Pancreas (tissue), 10 donors: ENCODE results near the gene SLC25A22. TPM values are rescaled to one million over a fixed set of nuclear protein-coding genes. Genes with fewer than 3 reads are reported as not detected.
A peak's percentile ranks its signal among the peaks of the same experiment; 100 is the strongest.

ENCODE experiments used
- ATAC-seq, 4 donors: fragments of 200-7000 bp; cut with Tn5 transposase; one replicate each; pipeline versions ENCODE4 v1.8.0 to v1.9.1; 2020; ENCODE audit warnings: mild to moderate bottlenecking in 4 of 4, moderate library complexity in 4 of 4
- DNase-seq, 6 donors: peaks; one replicate each; pipeline ENCODE4 v3.0.0-alpha.2; 2020
- FAIRE-seq: peaks from 2 replicates; lab custom pipeline; 2012; peaks lifted over from hg19 to GRCh38; lab: Jason Lieb, UNC
- H3K27ac ChIP-seq, 4 donors: fragments of 200-600 bp; sonication (generic); 1 replicate in 3 of 4; 2 replicates in 1 of 4; pipeline versions ENCODE4 v1.5.0 to v1.8.0; 2020
- H3K27me3 ChIP-seq, 4 donors: fragments of 200-600 bp; one replicate each; pipeline ENCODE4 v1.8.0; 2021
- H3K36me3 ChIP-seq, 3 donors: fragments of 200-600 bp; sonication (generic) in 1 of 3; one replicate each; pipeline versions ENCODE4 v1.5.0 to v1.8.0; 2020 to 2021
- H3K4me1 ChIP-seq, 3 donors: fragments of 200-600 bp; one replicate each; pipeline ENCODE4 v1.8.0; 2021
- H3K4me3 ChIP-seq, 4 donors: fragments of 200-600 bp; sonication (generic) in 2 of 4; one replicate each; pipeline versions ENCODE4 v1.5.0 to v1.8.0; 2020 to 2021
- H3K9me3 ChIP-seq, 4 donors: fragments of 200-600 bp; one replicate each; pipeline ENCODE4 v1.8.0; 2021
- WGBS, 2 donors: extraction: QIAGEN DNeasy Blood & Tissue Kit; methylation state at CpG; one replicate each; pipeline ENCODE4 v1.1.7; 2013; 5-methylcytosine and 5-hydroxymethylcytosine counted together
- intact Hi-C, 3 donors: fragments of 100-400 bp; cut with DNase I; formaldehyde crosslinking; loops; one replicate each; pipeline versions ENCODE4 v1.11.1 to v1.14.2; 2022
- polyA plus RNA-seq, 2 donors: library from polyadenylated mRNA; stranded (reverse); fragments of 200-250 nt; gene quantifications; one replicate each; pipeline ENCODE4 v1.2.3, GENCODE V29; 2013
- total RNA-seq, 6 donors: library from RNA; stranded (reverse); fragmentation: NEBNext Ultra II Directional in 4 of 6; extraction: Animal tissue kit (Norgen Biotek cat#: 25700) in 4 of 6; gene quantifications; one replicate each; pipeline versions ENCODE4 v1.2.1 to v1.2.4, GENCODE V29; 2021 to 2023
- TF ChIP-seq, protein P1 (sequence below), 4 donors: fragments of 200-600 bp; sonication (generic) in 3 of 4; IDR thresholded peaks; one replicate each; pipeline versions ENCODE4 v1.5.0 to v1.8.0; 2021; ENCODE audit warnings: antibody characterized with exemption in 4 of 4
- donor health status: healthy with polysubstance abuse.
- donor health status: DM: no; HTN: no; CAD: no; lungs with moderate emphysema.
- donor health status: DM: no; HTN: no; CAD: no.
- donor health status: control.
- donor health status: control.
- donor health status: Bipolar disorder and iron deficiency.
- donor health status: DM: yes; HTN: yes; CAD: no.
- donor health status: DM: no; HTN: no; CAD: no.
- donor health status: DM: no; HTN: no; CAD: no.
- donor health status: DM: yes; HTN: yes; CAD: no.

The SLC25A22 gene
- total and polyA plus RNA-seq, 8 donors: 32.2 to 84.0 (median 42.9) TPM

DNA sequence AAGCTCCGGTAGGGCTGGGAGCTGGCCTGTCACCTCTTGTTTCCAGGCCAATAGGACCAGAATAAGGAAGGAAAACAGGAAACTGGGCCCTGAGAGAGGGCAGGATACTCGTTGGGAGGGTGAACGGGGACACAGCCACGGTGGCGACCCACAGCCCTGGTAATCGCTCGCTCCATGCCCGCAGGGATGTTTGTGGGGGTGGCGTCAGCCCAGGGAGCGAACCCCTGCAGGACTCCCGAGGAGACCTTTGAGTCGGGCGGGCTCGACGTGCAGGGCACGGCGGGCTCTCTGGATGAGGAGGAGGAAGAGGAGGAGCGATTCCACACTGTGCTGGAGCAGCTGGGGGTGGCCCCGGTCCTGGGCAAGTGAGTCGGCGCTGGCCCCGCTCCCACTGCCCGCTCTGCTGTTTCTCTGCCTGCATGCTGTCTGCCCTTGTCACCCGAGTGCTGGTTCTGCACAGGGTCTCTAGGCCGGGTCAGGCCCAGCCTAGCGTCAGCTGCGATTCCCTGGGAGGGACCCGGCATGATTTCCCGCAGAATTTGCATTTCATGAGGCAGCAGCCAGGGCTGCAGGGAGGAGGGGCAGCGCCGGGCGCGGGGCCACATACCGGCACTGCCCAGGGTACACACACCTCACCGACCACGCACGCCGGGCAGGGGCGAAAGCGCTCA, 31.2 kb upstream of the SLC25A22 start:
- peaks cover 20 to 36% (median 34%) of the 10 kb centered on the region in 3 donors for H3K4me1 ChIP-seq
- H3K4me3 ChIP-seq: peak overlapping the region in 2 of 4 donors; percentile 22 to 63
- H3K27me3 ChIP-seq: no peaks in the 10 kb centered on the region
- ATAC-seq (no peak), DNase-seq (peak in 3 of 6 donors; percentile 43 to 86 (median 64)), FAIRE-seq (no peak)
- H3K36me3 ChIP-seq: peaks cover 0 to 3% (median under 1%) of the 10 kb centered on the region in 3 donors
- H3K27ac ChIP-seq: peak overlapping the region in 3 of 4 donors; percentile 8 to 92 (median 8)
- intact Hi-C loops: no loop called here
- H3K9me3 ChIP-seq: no peaks in the 10 kb centered on the region
- TF ChIP-seq, protein P1, sequence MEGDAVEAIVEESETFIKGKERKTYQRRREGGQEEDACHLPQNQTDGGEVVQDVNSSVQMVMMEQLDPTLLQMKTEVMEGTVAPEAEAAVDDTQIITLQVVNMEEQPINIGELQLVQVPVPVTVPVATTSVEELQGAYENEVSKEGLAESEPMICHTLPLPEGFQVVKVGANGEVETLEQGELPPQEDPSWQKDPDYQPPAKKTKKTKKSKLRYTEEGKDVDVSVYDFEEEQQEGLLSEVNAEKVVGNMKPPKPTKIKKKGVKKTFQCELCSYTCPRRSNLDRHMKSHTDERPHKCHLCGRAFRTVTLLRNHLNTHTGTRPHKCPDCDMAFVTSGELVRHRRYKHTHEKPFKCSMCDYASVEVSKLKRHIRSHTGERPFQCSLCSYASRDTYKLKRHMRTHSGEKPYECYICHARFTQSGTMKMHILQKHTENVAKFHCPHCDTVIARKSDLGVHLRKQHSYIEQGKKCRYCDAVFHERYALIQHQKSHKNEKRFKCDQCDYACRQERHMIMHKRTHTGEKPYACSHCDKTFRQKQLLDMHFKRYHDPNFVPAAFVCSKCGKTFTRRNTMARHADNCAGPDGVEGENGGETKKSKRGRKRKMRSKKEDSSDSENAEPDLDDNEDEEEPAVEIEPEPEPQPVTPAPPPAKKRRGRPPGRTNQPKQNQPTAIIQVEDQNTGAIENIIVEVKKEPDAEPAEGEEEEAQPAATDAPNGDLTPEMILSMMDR (IDR thresholded peaks at IDR 0.05): no peak
- WGBS, 2 donors: 62 to 64% methylated on average over 32 to 40 of the region's 40 CpGs

DNA sequence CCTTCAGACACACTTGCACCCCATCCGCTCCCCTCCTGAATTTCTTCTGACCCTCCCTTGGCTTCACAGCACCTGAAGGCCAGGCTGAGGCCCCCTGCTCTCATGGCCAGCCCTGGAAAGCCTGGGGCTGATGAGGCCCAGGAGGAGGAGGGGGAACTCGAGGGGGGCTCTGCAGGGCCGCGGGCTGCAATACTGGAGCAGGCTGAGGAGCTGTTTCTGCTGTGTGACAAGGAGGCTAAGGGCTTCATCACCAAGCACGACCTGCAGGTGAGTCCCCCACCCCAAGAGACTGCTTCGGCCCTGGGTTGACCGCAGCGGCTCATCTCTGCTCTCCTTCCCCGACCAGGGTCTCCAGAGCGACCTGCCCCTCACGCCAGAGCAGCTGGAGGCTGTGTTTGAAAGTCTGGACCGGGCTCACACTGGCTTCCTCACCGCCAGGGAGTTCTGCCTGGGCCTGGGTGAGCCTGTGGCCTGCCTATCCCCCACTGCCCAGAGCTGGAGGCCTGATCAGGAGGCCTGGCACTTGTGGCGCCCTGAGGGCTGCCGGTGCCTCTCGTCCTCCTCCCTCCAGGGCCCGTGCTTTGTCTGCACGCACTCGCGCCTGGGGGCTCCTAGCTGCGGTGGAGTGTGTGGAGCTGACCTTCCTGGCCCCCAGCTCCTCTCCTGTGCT, 30.6 kb upstream of the SLC25A22 start:
- TF ChIP-seq, protein P1 (IDR thresholded peaks at IDR 0.05): no peak
- peak overlapping the region; percentile 8 to 97 (median 50) for H3K27ac ChIP-seq
- H3K4me1 ChIP-seq: peaks cover 20 to 36% (median 34%) of the 10 kb centered on the region in 3 donors
- H3K9me3 ChIP-seq: no peaks in the 10 kb centered on the region
- FAIRE-seq: no peak
- intact Hi-C loops: no loop called here
- no peak for ATAC-seq
- H3K36me3 ChIP-seq: peaks cover 0 to 10% (median 6%) of the 10 kb centered on the region in 3 donors
- DNase-seq: peak in 2 of 6 donors; percentile 58 to 81
- no peaks in the 10 kb centered on the region for H3K27me3 ChIP-seq
- WGBS, 2 donors: 56% methylated on average over 20 to 21 of the region's 21 CpGs
- peak overlapping the region in 3 of 4 donors; percentile 0 to 69 (median 63) for H3K4me3 ChIP-seq

DNA sequence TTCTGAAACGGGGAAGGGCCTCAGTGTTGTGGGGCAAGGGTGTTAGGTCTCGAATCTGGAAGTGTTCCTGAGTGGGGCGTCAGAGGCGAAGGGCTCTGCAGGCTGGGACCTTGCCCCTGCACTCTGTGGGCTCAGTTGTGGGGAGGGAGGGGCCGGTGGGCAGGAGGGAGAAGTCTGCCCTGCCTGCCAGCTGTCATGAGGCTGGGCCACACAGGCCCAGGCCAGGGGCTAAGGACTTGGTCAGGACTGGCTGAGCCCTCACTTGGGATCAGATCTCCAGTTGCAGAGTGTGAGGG, 29.8 kb upstream of the SLC25A22 start, which contains the start of gene CRACR2B:
Gene CRACR2B (plus strand): TSS at position 23 of the 296 bp plus-strand sequence. CDS start 689 bp downstream, outside the sequence.
- Histone ChIP-seq H3K27ac (peak within 1 kb of the TSS; percentile 88 to 97 (median 91)), H3K4me1 (peaks cover 20 to 43% (median 34%) of the 10 kb centered on the region in 3 donors), H3K9me3 (no peaks in the 10 kb centered on the region), H3K36me3 (peaks cover 0 to 10% (median 6%) of the 10 kb centered on the region in 3 donors), H3K4me3 (peak within 1 kb of the TSS; percentile 51 to 69 (median 60)), H3K27me3 (no peaks in the 10 kb centered on the region)
- intact Hi-C loops: no loop called here
- peak; percentile 0 to 4 (median 1) for ATAC-seq
- 14 to 25% methylated on average over 5 of the region's 5 CpGs for WGBS, 2 donors
- DNase-seq: no peak
- TF ChIP-seq, protein P1 (IDR thresholded peaks at IDR 0.05): no peak
- FAIRE-seq: no peak

DNA sequence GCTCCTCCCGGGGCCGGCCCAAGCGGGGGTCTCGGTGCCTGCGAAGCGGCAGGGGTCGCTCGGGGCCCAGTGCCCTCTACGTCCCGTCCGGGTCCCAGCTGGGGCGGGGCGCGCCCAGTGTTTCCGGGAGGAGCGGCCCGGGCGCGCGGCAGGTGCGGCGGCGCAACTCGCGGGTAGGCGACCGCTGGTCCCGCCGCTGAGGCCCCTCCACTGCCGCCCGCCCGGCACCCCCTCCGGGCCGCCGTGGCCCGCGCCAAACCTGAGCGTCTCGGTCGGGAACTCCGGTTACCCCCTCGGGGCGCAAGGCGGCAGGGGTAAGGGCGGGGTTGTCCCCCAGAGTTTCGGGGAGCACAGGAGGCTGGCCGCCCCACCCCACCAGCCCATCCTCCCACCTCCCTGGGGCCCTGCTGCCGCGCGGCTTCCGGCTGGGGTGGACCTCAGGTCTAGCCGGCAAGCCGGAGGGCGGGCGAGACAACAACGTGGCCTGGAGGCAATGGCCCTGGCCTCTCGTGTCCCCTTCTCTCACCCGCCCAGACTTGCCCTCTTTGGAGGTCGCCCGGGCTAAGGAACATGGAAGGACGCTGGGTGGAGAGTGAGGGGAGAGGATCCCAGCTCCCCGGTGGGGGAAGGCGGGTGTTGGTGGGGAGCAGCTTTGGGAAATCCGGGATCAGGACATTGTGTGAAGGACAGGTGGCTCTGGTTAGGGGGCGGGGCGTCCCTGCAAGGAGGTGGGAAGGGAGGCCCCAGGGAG, 29.2 kb upstream of the SLC25A22 start:
- peak overlapping the region; percentile 88 to 97 (median 91) for H3K27ac ChIP-seq
- H3K4me1 ChIP-seq: peaks cover 21 to 45% (median 35%) of the 10 kb centered on the region in 3 donors
- peak; percentile 80 to 90 (median 82) for DNase-seq
- no peaks in the 10 kb centered on the region for H3K9me3 ChIP-seq
- no peaks in the 10 kb centered on the region for H3K27me3 ChIP-seq
- ATAC-seq: peak; percentile 23 to 41 (median 32)
- H3K4me3 ChIP-seq: peak overlapping the region; percentile 51 to 69 (median 60)
- 1 to 5% methylated on average over 23 to 66 of the region's 66 CpGs for whole genome bisulfite sequencing, 2 donors
- H3K36me3 ChIP-seq: peaks cover 0 to 10% (median 6%) of the 10 kb centered on the region in 3 donors
- intact Hi-C loops: no loop called here
- TF ChIP-seq, protein P1 (IDR thresholded peaks at IDR 0.05): no peak
- no peak for FAIRE-seq
